Tibial nerve (tissue), 4 donors: ENCODE results near the gene NRSN2. TPM values are rescaled to one million over a fixed set of nuclear protein-coding genes. Genes with fewer than 3 reads are reported as not detected.
"Not testable (repeated sequence)": the region's sequence is repeated elsewhere in the genome, so short reads cannot be mapped to it uniquely, and the experiment has no call there.

Experiments
- DNase-seq, 2 donors: peaks; one replicate each; pipeline ENCODE4 v3.0.0-alpha.2; 2019; ENCODE audit warnings: low spot score in 2 of 2
- H3K27ac ChIP-seq, 4 donors: fragments of 200-600 bp; sonication (generic) in 3 of 4; one replicate each; pipeline ENCODE4 v1.5.1; 2017 to 2019; ENCODE audit warnings: mild to moderate bottlenecking in 1 of 4
- H3K27me3 ChIP-seq, 2 donors: fragments of 200-600 bp; sonication (generic) in 1 of 2; one replicate each; pipeline versions ENCODE4 v1.5.1 to v1.6.0; 2017 to 2019
- H3K36me3 ChIP-seq, 3 donors: fragments of 200-600 bp; sonication (generic); one replicate each; pipeline ENCODE4 v1.5.1; 2018 to 2019
- H3K4me1 ChIP-seq, 4 donors: fragments of 200-600 bp; sonication (generic) in 3 of 4; one replicate each; pipeline ENCODE4 v1.5.1; 2017 to 2019
- H3K4me3 ChIP-seq, 4 donors: fragments of 200-600 bp; sonication (generic) in 3 of 4; one replicate each; pipeline ENCODE4 v1.5.1; 2017 to 2019; ENCODE audit warnings: mild to moderate bottlenecking in 1 of 4, moderate library complexity in 1 of 4
- H3K9me3 ChIP-seq, 4 donors: fragments of 200-600 bp; sonication (generic) in 3 of 4; one replicate each; pipeline ENCODE4 v1.5.1; 2017 to 2019
- EP300 ChIP-seq, 2 donors: sonication (generic); formaldehyde crosslinking; IDR thresholded peaks; one replicate each; pipeline ENCODE4 v1.6.1; 2017; ENCODE audit warnings: antibody characterized with exemption in 2 of 2, mild to moderate bottlenecking in 1 of 2
- POLR2A ChIP-seq, 2 donors: fragments of 450-650 bp; IDR thresholded peaks; one replicate each; pipeline ENCODE4 v1.6.1; 2017; ENCODE audit warnings: antibody characterized with exemption in 2 of 2, mild to moderate bottlenecking in 2 of 2, moderate library complexity in 2 of 2
- WGBS, 2 donors: methylation state at CpG; one replicate each; pipeline ENCODE4 v1.1.5; 2018; 5-methylcytosine and 5-hydroxymethylcytosine counted together
- total RNA-seq, 4 donors: library from RNA; depleted of rRNA; stranded (reverse); fragments of >200 nt; gene quantifications; one replicate each; pipeline ENCODE4 v1.1.0, GENCODE V29; 2016
- TF ChIP-seq, protein P1 (sequence below), 5 experiments: fragments of 200-600 bp in 3 of 5; fragments of 450-650 bp in 2 of 5; sonication (generic) in 3 of 5; IDR thresholded peaks; one replicate each; pipeline ENCODE4 v1.5.1; 2016 to 2019; ENCODE audit warnings: antibody characterized with exemption in 5 of 5, mild to moderate bottlenecking in 3 of 5, moderate library complexity in 2 of 5

Gene NRSN2
- total RNA-seq, 4 donors from 2014 or later: 20.6 to 34.1 (median 26.2) TPM

DNA sequence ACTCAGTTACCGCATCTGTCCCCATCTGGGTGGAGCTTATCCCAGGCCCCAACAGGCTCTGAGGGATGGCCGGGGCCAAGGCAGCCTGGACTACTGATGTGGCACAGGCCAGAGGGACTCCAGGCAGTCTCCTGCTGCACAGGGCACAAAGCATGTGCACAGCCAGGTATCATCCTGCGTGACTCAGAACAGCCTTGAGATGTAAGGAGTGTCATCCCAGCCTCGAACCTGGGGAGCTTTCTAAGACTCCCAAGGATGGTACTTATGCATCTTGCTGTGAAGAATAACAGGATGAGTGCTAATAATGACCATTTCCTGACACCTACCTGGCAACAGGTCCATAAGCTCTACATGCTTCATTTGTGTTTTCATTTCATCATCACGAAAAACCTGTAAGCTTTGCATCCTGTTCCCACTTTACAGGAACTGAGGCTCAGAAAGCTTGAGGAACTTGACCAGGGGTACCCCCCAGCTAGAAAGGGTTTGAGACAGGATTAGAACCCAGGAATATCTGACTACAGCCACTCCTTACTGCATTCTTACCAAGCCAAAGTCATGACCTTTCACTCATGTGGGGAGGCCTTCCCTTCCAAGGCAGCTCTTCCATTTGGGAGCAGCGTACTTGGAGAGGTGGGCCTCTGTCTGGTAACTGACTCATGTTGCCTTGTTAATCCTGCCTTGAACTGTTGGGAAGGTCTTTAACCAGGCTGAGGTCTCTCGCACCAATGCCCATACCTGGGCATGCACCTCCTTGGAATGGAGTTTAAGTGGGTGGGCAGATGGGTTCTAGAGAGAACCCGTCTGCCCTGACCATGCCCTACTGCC, 35.6 kb downstream of the NRSN2 start:
- TF ChIP-seq EP300 (IDR thresholded peaks at IDR 0.05) (no peak), POLR2A (IDR thresholded peaks at IDR 0.05) (no peak)
- TF ChIP-seq, protein P1, sequence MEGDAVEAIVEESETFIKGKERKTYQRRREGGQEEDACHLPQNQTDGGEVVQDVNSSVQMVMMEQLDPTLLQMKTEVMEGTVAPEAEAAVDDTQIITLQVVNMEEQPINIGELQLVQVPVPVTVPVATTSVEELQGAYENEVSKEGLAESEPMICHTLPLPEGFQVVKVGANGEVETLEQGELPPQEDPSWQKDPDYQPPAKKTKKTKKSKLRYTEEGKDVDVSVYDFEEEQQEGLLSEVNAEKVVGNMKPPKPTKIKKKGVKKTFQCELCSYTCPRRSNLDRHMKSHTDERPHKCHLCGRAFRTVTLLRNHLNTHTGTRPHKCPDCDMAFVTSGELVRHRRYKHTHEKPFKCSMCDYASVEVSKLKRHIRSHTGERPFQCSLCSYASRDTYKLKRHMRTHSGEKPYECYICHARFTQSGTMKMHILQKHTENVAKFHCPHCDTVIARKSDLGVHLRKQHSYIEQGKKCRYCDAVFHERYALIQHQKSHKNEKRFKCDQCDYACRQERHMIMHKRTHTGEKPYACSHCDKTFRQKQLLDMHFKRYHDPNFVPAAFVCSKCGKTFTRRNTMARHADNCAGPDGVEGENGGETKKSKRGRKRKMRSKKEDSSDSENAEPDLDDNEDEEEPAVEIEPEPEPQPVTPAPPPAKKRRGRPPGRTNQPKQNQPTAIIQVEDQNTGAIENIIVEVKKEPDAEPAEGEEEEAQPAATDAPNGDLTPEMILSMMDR (IDR thresholded peaks at IDR 0.05): no peak
- peak overlapping the region in 3 of 4 donors; percentile 63 to 75 (median 66) for H3K4me3 ChIP-seq
- H3K9me3 ChIP-seq: no peaks in the 10 kb centered on the region
- H3K27ac ChIP-seq: peak overlapping the region in 2 of 4 donors; percentile 30 to 82
- peaks cover 0 to 4% of the 10 kb centered on the region in 2 donors for H3K27me3 ChIP-seq
- 68 to 70% methylated on average over 8 of the region's 8 CpGs for WGBS, 2 donors
- H3K4me1 ChIP-seq: peaks cover 0 to 25% (median 2%) of the 10 kb centered on the region in 4 donors
- H3K36me3 ChIP-seq: peaks cover 0 to 2% (median 0%) of the 10 kb centered on the region in 3 donors
- no peak for DNase-seq

DNA sequence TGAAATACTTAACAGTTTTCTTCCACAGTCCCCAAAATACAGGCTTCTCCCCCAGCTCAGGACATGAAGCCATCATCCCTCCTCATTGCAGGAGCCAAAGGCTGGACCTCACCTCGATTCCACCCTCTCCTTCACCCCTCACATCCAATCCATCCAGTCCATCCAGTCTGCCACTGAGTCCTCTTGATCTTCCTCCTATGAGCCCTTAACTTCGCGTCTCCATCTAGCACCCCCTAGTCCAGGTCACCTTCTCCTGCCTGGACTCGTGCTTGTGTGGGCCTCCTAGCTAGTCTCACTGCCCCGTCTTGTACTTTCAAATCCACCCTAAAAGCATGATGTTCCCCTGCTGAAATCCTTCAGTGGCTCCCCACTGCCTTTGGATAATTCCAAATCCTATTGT, 37.0 kb downstream of the NRSN2 start:
- H3K27me3 ChIP-seq: peaks cover 0 to 4% of the 10 kb centered on the region in 2 donors
- 79 to 85% methylated on average over 5 of the region's 5 CpGs for WGBS, 2 donors

DNA sequence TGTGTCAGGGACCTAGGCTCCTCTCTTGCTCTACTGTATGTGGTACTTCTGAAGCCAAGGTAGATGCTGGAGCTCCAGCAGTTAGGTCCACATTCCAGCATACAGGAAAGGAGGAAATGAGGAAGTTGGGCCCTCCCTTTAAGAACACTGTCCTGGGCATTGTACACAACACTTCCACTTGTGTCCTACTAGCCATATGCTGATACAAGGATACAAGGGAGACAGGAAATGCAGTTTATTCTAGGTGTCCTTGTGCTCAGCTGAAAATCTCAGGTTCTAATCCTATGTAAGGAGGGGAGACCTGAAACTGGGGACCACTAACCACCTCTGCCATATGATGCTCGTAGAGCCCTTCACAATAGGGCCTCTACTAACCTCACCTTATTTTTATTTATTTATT, 37.8 kb downstream of the NRSN2 start:
- Histone ChIP-seq H3K4me1 (peaks cover 0 to 25% (median 2%) of the 10 kb centered on the region in 4 donors), H3K36me3 (peaks cover 0 to 24% (median 0%) of the 10 kb centered on the region in 3 donors), H3K27ac (no peak overlapping the region), H3K4me3 (no peak overlapping the region), H3K27me3 (peaks cover 0 to 4% of the 10 kb centered on the region in 2 donors), H3K9me3 (no peaks in the 10 kb centered on the region)
- WGBS, 2 donors: 100% methylated on average over 1 of the region's 1 CpG
- TF ChIP-seq EP300 (IDR thresholded peaks at IDR 0.05): no peak
- TF ChIP-seq, protein P1 (IDR thresholded peaks at IDR 0.05): no peak
- no peak for TF ChIP-seq POLR2A (IDR thresholded peaks at IDR 0.05)
- DNase-seq: no peak

More for the DNA sequence above, 37.0 kb downstream of the NRSN2 start:
- peaks cover 0 to 25% (median 2%) of the 10 kb centered on the region in 4 donors for H3K4me1 ChIP-seq
- no peak overlapping the region for H3K27ac ChIP-seq
- H3K4me3 ChIP-seq: no peak overlapping the region
- peaks cover 0 to 16% (median 0%) of the 10 kb centered on the region in 3 donors for H3K36me3 ChIP-seq
- no peak for DNase-seq
- TF ChIP-seq, protein P1 (IDR thresholded peaks at IDR 0.05): no peak
- TF ChIP-seq POLR2A (IDR thresholded peaks at IDR 0.05): no peak
- no peak for TF ChIP-seq EP300 (IDR thresholded peaks at IDR 0.05)
- H3K9me3 ChIP-seq: no peaks in the 10 kb centered on the region

DNA sequence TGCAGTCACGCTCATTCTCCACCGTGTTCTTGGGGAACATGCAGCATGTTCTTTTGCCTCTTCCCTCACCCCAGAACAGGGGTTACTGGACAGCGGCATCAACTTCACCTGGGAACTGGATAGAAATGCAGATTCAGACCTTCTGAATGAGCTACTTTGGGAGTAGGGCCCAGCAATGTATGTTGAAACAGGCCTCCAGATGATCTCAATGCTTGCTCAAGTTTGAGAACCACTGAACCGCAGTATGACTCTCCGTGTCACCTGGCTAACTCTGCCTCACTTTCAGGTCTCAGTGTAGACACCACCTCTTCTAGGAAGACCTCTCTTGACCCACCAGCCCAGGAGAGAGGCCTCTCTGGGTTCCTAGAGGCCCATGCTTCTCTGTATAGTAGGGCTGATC, 38.5 kb downstream of the NRSN2 start:
- Histone ChIP-seq H3K27me3 (peaks cover 0 to 4% of the 10 kb centered on the region in 2 donors), H3K27ac (no peak overlapping the region), H3K9me3 (no peaks in the 10 kb centered on the region), H3K36me3 (peaks cover 0 to 31% (median 0%) of the 10 kb centered on the region in 3 donors), H3K4me3 (no peak overlapping the region), H3K4me1 (peaks cover 0 to 25% (median 2%) of the 10 kb centered on the region in 4 donors)
- no peak for DNase-seq
- 97 to 98% methylated on average over 5 of the region's 5 CpGs for WGBS, 2 donors
- TF ChIP-seq, protein P1 (IDR thresholded peaks at IDR 0.05): no peak
- TF ChIP-seq EP300 (IDR thresholded peaks at IDR 0.05): no peak
- TF ChIP-seq POLR2A (IDR thresholded peaks at IDR 0.05): no peak

DNA sequence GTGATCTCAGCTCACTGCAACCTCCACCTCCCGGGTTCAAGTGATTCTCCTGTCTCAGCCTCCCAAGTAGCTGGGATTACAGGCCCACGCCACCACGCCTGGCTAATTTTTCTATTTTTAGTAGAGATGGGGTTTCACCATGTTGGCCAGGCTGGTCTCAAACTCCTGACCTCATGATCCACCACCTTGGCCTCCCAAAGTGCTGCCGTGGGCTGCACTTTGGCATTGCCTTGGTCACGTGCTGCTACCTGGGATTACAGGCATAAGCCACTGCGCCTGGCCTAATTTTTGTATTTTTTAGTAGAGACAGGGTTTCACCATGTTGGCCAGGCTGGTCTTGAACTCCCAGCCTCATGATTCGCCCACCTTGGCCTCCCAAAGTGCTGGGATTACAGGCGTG, 39.7 kb downstream of the NRSN2 start:
- WGBS, 2 donors: 94 to 95% methylated on average over 8 of the region's 8 CpGs

More for the DNA sequence above, 39.7 kb downstream of the NRSN2 start:
- not testable (repeated sequence) for H3K9me3 ChIP-seq, H3K27me3 ChIP-seq, DNase-seq, H3K27ac ChIP-seq, H3K4me3 ChIP-seq
- Histone ChIP-seq H3K36me3 (peaks cover 0 to 41% (median 0%) of the 10 kb centered on the region in 3 donors), H3K4me1 (peaks cover 0 to 14% (median 2%) of the 10 kb centered on the region in 4 donors)
